GM12878 (cell line): ENCODE measurements around the gene PAPSS2. TPM values are rescaled to one million over a fixed set of nuclear protein-coding genes. Genes with fewer than 3 reads are reported as not detected.
A peak's percentile ranks its signal among the peaks of the same experiment; 100 is the strongest.
"Not testable (repeated sequence)": the region's sequence is repeated elsewhere in the genome, so short reads cannot be mapped to it uniquely, and the experiment has no call there.

Source experiments
- ATAC-seq: fragments of 200-7000 bp; cut with Tn5 transposase; 3 replicates; pipeline ENCODE4 v1.9.1; 2020; ENCODE audit warnings: mild to moderate bottlenecking, moderate library complexity
- BruUV-seq: library from RNA; stranded (reverse); fragments of 400-500 nt; replicated peaks from 2 replicates; lab custom pipeline; 2021; lab: Mats Ljungman, UMichigan
- CTCF ChIA-PET: fragments of 300-600 bp; sonication (Branson Sonifier 250); formaldehyde crosslinking; extraction: SDS; loops from one replicate; lab custom pipeline; 2021; ENCODE audit warnings: inconsistent platforms; lab: Yijun Ruan, JAX
- POLR2A ChIA-PET: fragments of 350-600 bp; formaldehyde crosslinking; extraction: SDS; loops from one replicate; lab custom pipeline; 2021; ENCODE audit warnings: inconsistent platforms; lab: Charles Lee
- RAD21 ChIA-PET: fragments of 300-600 bp; sonication (Branson Sonifier 250); formaldehyde crosslinking; loops from one replicate; lab custom pipeline; 2023; ENCODE audit warnings: antibody characterized with exemption; ENCODE audit not compliant: unreplicated experiment; lab: Charles Lee
- SMC1A ChIA-PET: fragments of 300-600 bp; sonication (Branson Sonifier 250); formaldehyde crosslinking; loops from one replicate; lab custom pipeline; 2023; ENCODE audit not compliant: unreplicated experiment, uncharacterized antibody; lab: Charles Lee
- DNase-seq: peaks from one replicate; pipeline ENCODE4 v3.0.0-alpha.2; 2011; ENCODE audit warnings: low read depth, low spot score
- FAIRE-seq: peaks from 3 replicates; lab custom pipeline; 2011; peaks lifted over from hg19 to GRCh38; lab: Jason Lieb, UNC
- H2AFZ ChIP-seq: 2 replicates; pipeline ENCODE4 v1.6.0; 2011; ENCODE audit warnings: low read depth, low read length, control low read depth; ENCODE audit not compliant: control insufficient read depth
- H3K27ac ChIP-seq: 2 replicates; pipeline ENCODE4 v1.5.1; 2011; ENCODE audit warnings: control low read depth; ENCODE audit not compliant: control insufficient read depth, insufficient read depth
- H3K27me3 ChIP-seq, 2 experiments: replicated peaks in 1 of 2; 2 replicates each; pipeline versions ENCODE4 v1.6.0 to v1.6.1; 2011; ENCODE audit warnings: low read length in 1 of 2; ENCODE audit not compliant: control insufficient read depth in 2 of 2, insufficient read depth in 2 of 2
- H3K36me3 ChIP-seq, 2 experiments: 2 replicates each; pipeline ENCODE4 v1.5.1; 2011; ENCODE audit warnings: low read length in 1 of 2; ENCODE audit not compliant: control insufficient read depth in 2 of 2, insufficient read depth in 2 of 2
- H3K4me1 ChIP-seq: 2 replicates; pipeline ENCODE4 v1.6.1; 2011; ENCODE audit warnings: mild to moderate bottlenecking, low read length, moderate library complexity, mixed read lengths; ENCODE audit not compliant: control insufficient read depth, insufficient read depth
- H3K4me2 ChIP-seq: 2 replicates; pipeline ENCODE4 v1.6.0; 2011; ENCODE audit warnings: control low read depth; ENCODE audit not compliant: control insufficient read depth, insufficient read depth
- H3K4me3 ChIP-seq: fragments of 200-600 bp; sonication (generic); 2 replicates; pipeline ENCODE4 v1.5.1; 2016
- H3K79me2 ChIP-seq: 2 replicates; pipeline ENCODE4 v1.6.0; 2011; ENCODE audit warnings: low read length; ENCODE audit not compliant: control insufficient read depth, insufficient read depth
- H3K9ac ChIP-seq: 2 replicates; pipeline ENCODE4 v1.8.0; 2011; ENCODE audit warnings: low read length, control low read depth, mixed read lengths; ENCODE audit not compliant: control insufficient read depth, insufficient read depth
- H3K9me3 ChIP-seq: replicated peaks from 3 replicates; pipeline ENCODE4 v1.5.1; 2011; ENCODE audit warnings: mild to moderate bottlenecking, low read length; ENCODE audit not compliant: control insufficient read depth, insufficient read depth
- H4K20me1 ChIP-seq: 2 replicates; pipeline ENCODE4 v1.6.0; 2011; ENCODE audit not compliant: control insufficient read depth, insufficient read depth
- KLF5 ChIP-seq: fragments of 450-650 bp; IDR thresholded peaks from 2 replicates; pipeline ENCODE4 v1.6.1; 2014; ENCODE audit warnings: mild to moderate bottlenecking; ENCODE audit not compliant: partially characterized antibody
- MYB ChIP-seq: fragments of 150-350 bp; IDR thresholded peaks from 2 replicates; pipeline ENCODE4 v1.6.1; 2014; ENCODE audit warnings: mild to moderate bottlenecking, low read depth, low read length, borderline replicate concordance
- NFYB ChIP-seq: IDR thresholded peaks from 2 replicates; pipeline ENCODE4 v1.6.1; 2011; ENCODE audit warnings: low read depth, mild to moderate bottlenecking, low read length, improper control_type of control experiment, moderate library complexity; ENCODE audit not compliant: insufficient read depth
- NRF1 ChIP-seq: conservative IDR thresholded peaks from 2 replicates; pipeline ENCODE4 v1.6.1; 2011; ENCODE audit warnings: mild to moderate bottlenecking, low read depth, low read length, improper control_type of control experiment
- RBBP5 ChIP-seq: fragments of 200-600 bp; sonication (generic); conservative IDR thresholded peaks from 2 replicates; pipeline ENCODE4 v1.6.1; 2016
- SUPT20H ChIP-seq: IDR thresholded peaks from 2 replicates; pipeline ENCODE4 v1.6.1; 2011; ENCODE audit warnings: low read depth, mild to moderate bottlenecking, low read length, moderate library complexity, borderline replicate concordance; ENCODE audit not compliant: control insufficient read depth
- WRNIP1 ChIP-seq: IDR thresholded peaks from 2 replicates; pipeline ENCODE4 v1.6.1; 2011; ENCODE audit warnings: low read depth, low read length, improper control_type of control experiment, borderline replicate concordance
- WGBS: methylation state at CpG from one replicate; pipeline ENCODE4 v1.1.6; 2016; ENCODE audit warnings: low lambda C conversion rate; ENCODE audit not compliant: insufficient replicate concordance, insufficient coverage; ENCODE audit errors: missing lambda C conversion rate; 5-methylcytosine and 5-hydroxymethylcytosine counted together
- in situ Hi-C: fragments of 300-500 bp; cut with MboI; formaldehyde crosslinking; loops from 9 replicates; pipeline ENCODE4 v1.14.3; 2018; ENCODE audit warnings: mixed read lengths
- intact Hi-C: fragments of 100-400 bp; cut with micrococcal nuclease; formaldehyde crosslinking; loops from one replicate; pipeline ENCODE4 v1.14.2; 2022; ENCODE audit not compliant: unreplicated experiment
- polyA plus RNA-seq, 11 experiments: library from polyadenylated mRNA; depleted of rRNA in 4 of 11; unstranded in 6 of 11; stranded (reverse) in 5 of 11; fragments of >200 nt; fragmentation: Nextera tagmentation in 4 of 11; fragmentation: Illumina TruSeq in 1 of 11; extraction: Ambion mirVana in 4 of 11; extraction: Trizol in 1 of 11; gene quantifications; 1 replicate in 1 of 11; 2 replicates in 10 of 11; pipeline versions ENCODE4 v1.2.1 to v1.2.3, GENCODE V29; 2011 to 2016; ENCODE audit warnings: inconsistent platforms in 2 of 11, missing spikeins in 2 of 11, low read depth in 1 of 11
- total RNA-seq, 4 experiments: library from RNA; depleted of rRNA in 3 of 4; stranded (reverse); fragments of >200 nt in 3 of 4; fragmentation: Illumina TruSeq in 1 of 4; extraction: Trizol in 1 of 4; gene quantifications; 2 replicates each; pipeline versions ENCODE4 v1.2.1 to v1.2.3, GENCODE V29; 2013 to 2021
- TF ChIP-seq, protein P1 (sequence below): fragments of 450-650 bp; IDR thresholded peaks from 2 replicates; pipeline ENCODE4 v1.6.1; 2017; ENCODE audit warnings: mild to moderate bottlenecking, moderate library complexity

The PAPSS2 gene
- total and polyA plus RNA-seq, 10 of the 15 experiments (the other 5 are each of a cell fraction or from before 2014, with no cell fraction given) = 0.15 to 2.1 (median 0.37) TPM

DNA sequence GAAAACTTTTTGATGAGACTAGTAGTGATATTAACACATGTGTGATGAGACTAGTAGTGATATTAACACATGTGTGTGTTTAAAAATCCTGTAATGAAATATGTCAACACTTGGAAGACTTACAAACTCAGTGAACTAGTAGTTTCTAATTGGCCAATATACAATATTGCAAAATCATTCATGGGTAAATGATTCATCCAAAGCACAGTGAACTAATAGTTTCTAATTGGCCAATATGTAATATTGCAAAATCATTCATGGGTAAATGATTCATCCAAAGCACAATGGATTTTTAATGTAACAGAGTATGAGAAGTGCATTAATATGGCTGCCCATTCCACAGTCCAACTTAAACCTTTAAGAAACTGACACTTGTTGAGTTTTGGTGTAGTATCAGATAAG, 80.6 kb downstream of the PAPSS2 start:
- no peak overlapping the region for H3K27ac ChIP-seq
- H4K20me1 ChIP-seq = no peaks in the 10 kb centered on the region
- DNase-seq (no peak), FAIRE-seq (peak; percentile 52), ATAC-seq (no peak)
- no peak overlapping the region for H3K4me2 ChIP-seq
- RAD21 ChIA-PET = interaction anchor here (1.7 kb wide), 1 partner anchor 33 kb away, joined by 5 read pairs; no protein-coding TSS in a partner anchor
- CTCF ChIA-PET = interaction anchor here (0.5 to 1.3 kb wide), 2 partner anchors 47 to 206 kb away, joined by 4 to 5 read pairs; no protein-coding TSS in a partner anchor
- no peak overlapping the region for H3K9ac ChIP-seq
- BruUV-seq = no TSS peak
- in situ Hi-C loops (loop anchor here (25.0 kb wide), 1 partner anchor 203 kb away; no protein-coding TSS in a partner anchor), intact Hi-C loops (no loop called here)
- H3K27me3 ChIP-seq = no peaks in the 10 kb centered on the region
- no peaks in the 10 kb centered on the region for H3K9me3 ChIP-seq
- H2AFZ ChIP-seq = no peak overlapping the region
- H3K4me1 ChIP-seq = no peaks in the 10 kb centered on the region
- no peak for TF ChIP-seq KLF5
- TF ChIP-seq WRNIP1 = no peak
- no peak for TF ChIP-seq NFYB
- TF ChIP-seq NRF1 = no peak
- TF ChIP-seq, protein P1, sequence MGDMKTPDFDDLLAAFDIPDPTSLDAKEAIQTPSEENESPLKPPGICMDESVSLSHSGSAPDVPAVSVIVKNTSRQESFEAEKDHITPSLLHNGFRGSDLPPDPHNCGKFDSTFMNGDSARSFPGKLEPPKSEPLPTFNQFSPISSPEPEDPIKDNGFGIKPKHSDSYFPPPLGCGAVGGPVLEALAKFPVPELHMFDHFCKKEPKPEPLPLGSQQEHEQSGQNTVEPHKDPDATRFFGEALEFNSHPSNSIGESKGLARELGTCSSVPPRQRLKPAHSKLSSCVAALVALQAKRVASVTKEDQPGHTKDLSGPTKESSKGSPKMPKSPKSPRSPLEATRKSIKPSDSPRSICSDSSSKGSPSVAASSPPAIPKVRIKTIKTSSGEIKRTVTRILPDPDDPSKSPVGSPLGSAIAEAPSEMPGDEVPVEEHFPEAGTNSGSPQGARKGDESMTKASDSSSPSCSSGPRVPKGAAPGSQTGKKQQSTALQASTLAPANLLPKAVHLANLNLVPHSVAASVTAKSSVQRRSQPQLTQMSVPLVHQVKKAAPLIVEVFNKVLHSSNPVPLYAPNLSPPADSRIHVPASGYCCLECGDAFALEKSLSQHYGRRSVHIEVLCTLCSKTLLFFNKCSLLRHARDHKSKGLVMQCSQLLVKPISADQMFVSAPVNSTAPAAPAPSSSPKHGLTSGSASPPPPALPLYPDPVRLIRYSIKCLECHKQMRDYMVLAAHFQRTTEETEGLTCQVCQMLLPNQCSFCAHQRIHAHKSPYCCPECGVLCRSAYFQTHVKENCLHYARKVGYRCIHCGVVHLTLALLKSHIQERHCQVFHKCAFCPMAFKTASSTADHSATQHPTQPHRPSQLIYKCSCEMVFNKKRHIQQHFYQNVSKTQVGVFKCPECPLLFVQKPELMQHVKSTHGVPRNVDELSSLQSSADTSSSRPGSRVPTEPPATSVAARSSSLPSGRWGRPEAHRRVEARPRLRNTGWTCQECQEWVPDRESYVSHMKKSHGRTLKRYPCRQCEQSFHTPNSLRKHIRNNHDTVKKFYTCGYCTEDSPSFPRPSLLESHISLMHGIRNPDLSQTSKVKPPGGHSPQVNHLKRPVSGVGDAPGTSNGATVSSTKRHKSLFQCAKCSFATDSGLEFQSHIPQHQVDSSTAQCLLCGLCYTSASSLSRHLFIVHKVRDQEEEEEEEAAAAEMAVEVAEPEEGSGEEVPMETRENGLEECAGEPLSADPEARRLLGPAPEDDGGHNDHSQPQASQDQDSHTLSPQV = no peak
- no peak for TF ChIP-seq RBBP5
- no peak for TF ChIP-seq SUPT20H
- TF ChIP-seq MYB = no peak
- TF ChIP-seq, all 136 proteins: peak for 0
- Histone ChIP-seq H3K4me3 (no peak overlapping the region), H3K79me2 (no peaks in the 10 kb centered on the region), H3K36me3 (no peaks in the 10 kb centered on the region)
- ChIA-PET SMC1A (interaction anchor here (0.9 to 2.1 kb wide), 3 partner anchors 10 to 207 kb away, joined by 3 to 7 read pairs (median 5); no protein-coding TSS in a partner anchor), POLR2A (no interaction called here)

DNA sequence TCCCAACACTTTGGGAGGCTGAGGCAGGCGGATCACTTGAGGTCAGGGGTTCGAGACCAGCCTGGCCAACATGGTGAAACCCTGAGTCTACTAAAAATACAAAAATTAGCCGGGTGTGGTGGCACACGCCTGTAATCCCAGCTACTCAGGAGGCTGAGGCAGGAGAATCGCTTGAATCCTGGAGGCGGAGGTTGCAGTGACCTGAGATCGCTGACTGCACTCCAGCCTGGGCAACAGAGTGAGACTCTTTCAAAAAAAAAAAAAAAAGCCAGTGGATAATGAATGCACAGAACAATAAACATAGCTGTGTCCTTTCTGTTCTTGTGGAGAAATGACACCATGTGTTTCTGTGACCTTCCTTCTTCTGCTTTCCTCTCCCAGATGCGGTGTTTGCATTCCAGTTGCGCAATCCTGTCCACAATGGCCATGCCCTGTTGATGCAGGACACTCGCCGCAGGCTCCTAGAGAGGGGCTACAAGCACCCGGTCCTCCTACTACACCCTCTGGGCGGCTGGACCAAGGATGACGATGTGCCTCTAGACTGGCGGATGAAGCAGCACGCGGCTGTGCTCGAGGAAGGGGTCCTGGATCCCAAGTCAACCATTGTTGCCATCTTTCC, 83.4 kb downstream of the PAPSS2 start:
- POLR2A ChIA-PET, BruUV-seq, SMC1A ChIA-PET, H3K9ac ChIP-seq, H3K27me3 ChIP-seq, H3K27ac ChIP-seq, DNase-seq, FAIRE-seq, H3K79me2 ChIP-seq, ATAC-seq, H3K4me2 ChIP-seq, H3K4me1 ChIP-seq, H3K9me3 ChIP-seq, intact Hi-C loops, H2AFZ ChIP-seq, H4K20me1 ChIP-seq, H3K36me3 ChIP-seq, H3K4me3 ChIP-seq: not testable (repeated sequence)
- in situ Hi-C loops = loop anchor here (25.0 kb wide), 1 partner anchor 206 kb away; no protein-coding TSS in a partner anchor
- WGBS = 64% methylated on average over 18 of the region's 18 CpGs
- RAD21 ChIA-PET = interaction anchor here (0.6 kb wide), 1 partner anchor 156 kb away, joined by 3 read pairs; no protein-coding TSS in a partner anchor
- CTCF ChIA-PET = interaction anchor here (0.6 to 1.2 kb wide), 3 partner anchors 10 to 209 kb away, joined by 3 to 5 read pairs (median 4); no protein-coding TSS in a partner anchor
